ENCODE data around the gene SIRPB1. TPM values are rescaled to one million over a fixed set of nuclear protein-coding genes. Genes with fewer than 3 reads are reported as not detected.

Gene SIRPB1
- total and polyA plus RNA-seq, 8 donors = 0.05 to 3.6 (median 0.82) TPM; not detected in 1

- ATAC-seq (no peak), FAIRE-seq (no peak)
- TF ChIP-seq CTCF (IDR thresholded peaks at IDR 0.05) = no peak
Measured at GRCh38 chr20:1652104-1652503, 32.3 kb upstream of the SIRPB1 start.

DNA sequence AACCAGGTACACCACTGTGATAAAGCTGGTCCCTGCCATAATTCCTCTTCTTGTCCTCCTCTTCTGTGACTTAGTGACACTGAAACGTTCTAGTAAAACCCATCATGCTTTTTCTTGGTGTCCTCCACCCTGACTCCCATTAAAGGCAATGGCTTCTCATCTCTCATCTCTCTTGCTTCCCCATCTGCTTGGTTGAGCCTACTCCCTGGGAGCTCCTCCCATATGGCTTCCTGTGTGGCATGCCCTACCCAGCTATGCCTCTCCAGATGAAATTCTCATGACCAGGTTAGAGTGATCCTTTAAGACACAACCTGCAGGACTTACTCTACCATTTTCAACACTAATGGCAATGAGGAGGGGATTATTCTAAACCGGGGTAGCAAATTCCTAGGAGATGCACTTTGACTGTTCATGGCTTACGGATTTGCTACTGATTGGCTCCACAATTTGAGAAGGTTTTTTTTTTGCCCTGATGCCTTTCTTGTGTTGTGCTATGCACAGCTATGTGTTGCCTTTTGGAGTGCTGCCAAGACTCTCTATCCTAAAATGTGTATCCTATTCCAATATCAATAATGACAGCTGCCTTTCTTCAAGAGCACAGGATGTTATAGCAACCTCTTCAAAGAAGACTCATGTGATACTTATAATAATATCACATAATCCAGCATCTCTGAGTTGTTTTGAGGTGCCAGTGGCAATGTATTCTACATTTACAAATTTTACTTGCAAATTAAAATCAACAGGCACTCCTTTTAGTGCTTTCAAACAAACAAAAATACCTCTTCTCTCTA lies 31.7 kb upstream of the SIRPB1 start:
- Histone ChIP-seq H3K27ac (no peak overlapping the region), H3K27me3 (peaks cover 0 to 3% (median 0%) of the 10 kb centered on the region in 4 donors), H3K36me3 (no peaks in the 10 kb centered on the region), H3K4me1 (no peaks in the 10 kb centered on the region), H3K9me3 (no peaks in the 10 kb centered on the region), H3K4me3 (no peak overlapping the region)
- no peak for DNase-seq
- 47 to 54% methylated on average over 3 of the region's 3 CpGs for WGBS, 2 donors
- TF ChIP-seq CTCF (IDR thresholded peaks at IDR 0.05) = no peak
- no peak for FAIRE-seq
- intact Hi-C loops (cut with DNase I) = no loop called here
- no peak for ATAC-seq

More at GRCh38 chr20:1652104-1652503, 32.3 kb upstream of the SIRPB1 start:
- Histone ChIP-seq H3K4me3 (no peak overlapping the region), H3K27ac (no peak overlapping the region), H3K9me3 (no peaks in the 10 kb centered on the region), H3K27me3 (peaks cover 0 to 3% (median 0%) of the 10 kb centered on the region in 4 donors), H3K4me1 (no peaks in the 10 kb centered on the region), H3K36me3 (no peaks in the 10 kb centered on the region)
- no peak for DNase-seq
- intact Hi-C loops (cut with DNase I) = no loop called here
- WGBS, 2 donors = 52 to 68% methylated on average over 1 of the region's 1 CpG

DNA sequence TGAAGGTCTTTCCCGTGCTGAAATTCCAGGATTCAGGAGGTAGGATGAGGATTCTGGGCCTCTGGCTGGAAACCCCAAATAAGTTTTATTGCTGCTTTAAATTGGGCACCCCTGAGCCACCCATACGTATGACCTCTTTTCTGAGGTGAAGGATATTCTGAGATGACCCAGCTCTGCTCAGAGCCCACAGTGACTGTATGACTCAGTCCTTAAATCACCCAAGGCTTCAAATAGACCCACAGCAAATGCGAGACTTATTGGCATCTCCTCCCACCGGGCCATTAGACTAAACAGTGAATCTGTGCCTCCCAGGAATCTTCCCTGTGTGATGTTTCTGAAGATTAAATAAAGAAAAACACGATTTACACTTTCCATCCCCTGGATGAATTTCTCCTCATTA lies 28.3 kb upstream of the SIRPB1 start:
- ATAC-seq (no peak), FAIRE-seq (no peak), DNase-seq (no peak)
- intact Hi-C loops (cut with DNase I) = no loop called here
- Histone ChIP-seq H3K27ac (no peak overlapping the region), H3K9me3 (no peaks in the 10 kb centered on the region), H3K36me3 (no peaks in the 10 kb centered on the region), H3K4me3 (no peak overlapping the region), H3K4me1 (no peaks in the 10 kb centered on the region), H3K27me3 (no peaks in the 10 kb centered on the region)
- no peak for TF ChIP-seq CTCF (IDR thresholded peaks at IDR 0.05)
- WGBS, 2 donors = 41 to 56% methylated on average over 5 of the region's 5 CpGs

GRCh38 chr20:1646975-1647431 lies 27.2 kb upstream of the SIRPB1 start:
- Histone ChIP-seq H3K27ac (no peak overlapping the region), H3K4me3 (no peak overlapping the region), H3K4me1 (no peaks in the 10 kb centered on the region), H3K9me3 (no peaks in the 10 kb centered on the region), H3K36me3 (no peaks in the 10 kb centered on the region), H3K27me3 (no peaks in the 10 kb centered on the region)
- WGBS, 2 donors = 73 to 88% methylated on average over 3 of the region's 3 CpGs
- DNase-seq (no peak), FAIRE-seq (no peak), ATAC-seq (no peak)
- intact Hi-C loops (cut with DNase I) = no loop called here
- TF ChIP-seq CTCF (IDR thresholded peaks at IDR 0.05) = no peak
